ENCODE data around the gene ATG101. TPM values are rescaled to one million over a fixed set of nuclear protein-coding genes. Genes with fewer than 3 reads are reported as not detected.
A peak's percentile ranks its signal among the peaks of the same experiment; 100 is the strongest.

Gene ATG101
- total RNA-seq: 24.5 TPM

GRCh38 chr12:52069327-52070184 lies at the start of gene ATG101:
Gene ATG101, plus strand, starts transcription at chr12:52069978. Its CDS starts 3,673 bp downstream, at chr12:52073651.
- peak; percentile 97 for DNase-seq

GRCh38 chr12:52020539-52021336 lies 49.0 kb upstream of the ATG101 start:
- DNase-seq: no peak

- no peak for DNase-seq
Observed at GRCh38 chr12:52022841-52023181, 47.0 kb upstream of the ATG101 start.

GRCh38 chr12:52023182-52023975 lies 46.4 kb upstream of the ATG101 start:
- peak; percentile 33 for DNase-seq

- DNase-seq: no peak
Observed at GRCh38 chr12:52023976-52024688, 45.6 kb upstream of the ATG101 start.

- no peak for DNase-seq
Observed at GRCh38 chr12:52024845-52025230, 44.9 kb upstream of the ATG101 start.

GRCh38 chr12:52026263-52026662 lies 43.5 kb upstream of the ATG101 start:
- DNase-seq: no peak

GRCh38 chr12:52027085-52027843 lies 42.5 kb upstream of the ATG101 start:
- DNase-seq: no peak

- no peak for DNase-seq
Observed at GRCh38 chr12:52029685-52030084, 40.1 kb upstream of the ATG101 start.

- DNase-seq: peak; percentile 69
Observed at GRCh38 chr12:52032446-52032803, 37.4 kb upstream of the ATG101 start.

- DNase-seq: peak; percentile 98
Observed at GRCh38 chr12:52032804-52033445, 36.9 kb upstream of the ATG101 start.

- no peak for DNase-seq
Observed at GRCh38 chr12:52033446-52034140, 36.2 kb upstream of the ATG101 start.

- DNase-seq: peak; percentile 49
Observed at GRCh38 chr12:52035190-52035589, 34.6 kb upstream of the ATG101 start.

GRCh38 chr12:52035926-52036325 lies 33.9 kb upstream of the ATG101 start:
- no peak for DNase-seq

- peak; percentile 66 for DNase-seq
Observed at GRCh38 chr12:52036587-52037171, 33.1 kb upstream of the ATG101 start.

- DNase-seq: peak; percentile 42
Observed at GRCh38 chr12:52037248-52037861, 32.4 kb upstream of the ATG101 start.

- DNase-seq: no peak
Observed at GRCh38 chr12:52038447-52038846, 31.3 kb upstream of the ATG101 start.

GRCh38 chr12:52041035-52041434 lies 28.7 kb upstream of the ATG101 start:
- DNase-seq: no peak

GRCh38 chr12:52041695-52042123 lies 28.1 kb upstream of the ATG101 start:
- no peak for DNase-seq

All from skin of body (tissue), 2 donors.